RWPE2 (cell line): ENCODE data around the gene CRYAB.
A peak's percentile ranks its signal among the peaks of the same experiment; 100 is the strongest.

Source experiments
- ATAC-seq: fragments of 200-7000 bp; cut with Tn5 transposase; 3 replicates; pipeline ENCODE4 v1.9.1; 2021; ENCODE audit warnings: low read depth
- DNase-seq: peaks from one replicate; pipeline ENCODE4 v3.0.0-alpha.2; 2020; ENCODE audit warnings: low spot score
- H3K27ac ChIP-seq: fragments of 450-650 bp; 2 replicates; pipeline ENCODE4 v1.5.1; 2017; ENCODE audit warnings: mild to moderate bottlenecking; ENCODE audit not compliant: poor library complexity, severe bottlenecking
- H3K27me3 ChIP-seq: fragments of 250-450 bp; sonication (Bioruptor Pico); 2 replicates; pipeline ENCODE4 v1.5.1; 2021; ENCODE audit warnings: mild to moderate bottlenecking, moderate library complexity; ENCODE audit not compliant: insufficient read depth, poor library complexity, severe bottlenecking
- H3K36me3 ChIP-seq: fragments of 250-450 bp; sonication (Bioruptor Pico); 2 replicates; pipeline ENCODE4 v1.5.1; 2020; ENCODE audit warnings: low read depth, mild to moderate bottlenecking, moderate library complexity
- H3K4me1 ChIP-seq: fragments of 250-450 bp; sonication (Bioruptor Pico); 2 replicates; pipeline ENCODE4 v1.5.1; 2021; ENCODE audit warnings: mild to moderate bottlenecking, moderate library complexity; ENCODE audit not compliant: insufficient read depth, poor library complexity, severe bottlenecking
- H3K4me3 ChIP-seq: fragments of 250-450 bp; sonication (Bioruptor Pico); 2 replicates; pipeline ENCODE4 v1.5.1; 2021; ENCODE audit warnings: mild to moderate bottlenecking, moderate library complexity; ENCODE audit not compliant: severe bottlenecking
- H3K9me3 ChIP-seq: fragments of 250-450 bp; sonication (Bioruptor Pico); 2 replicates; pipeline ENCODE4 v1.5.1; 2021; ENCODE audit warnings: mild to moderate bottlenecking, moderate library complexity; ENCODE audit not compliant: severe bottlenecking
- CTCF ChIP-seq: fragments of 450-650 bp; IDR thresholded peaks from one replicate; pipeline ENCODE4 v1.5.1; 2017; ENCODE audit warnings: mild to moderate bottlenecking, moderate library complexity; ENCODE audit not compliant: poor library complexity, severe bottlenecking

Gene CRYAB

GRCh38 chr11:111926505-111927391, 15.2 kb upstream of the CRYAB start:
- ATAC-seq (peak; percentile 93), DNase-seq (peak; percentile 95)
- no peaks in the 10 kb centered on the region for H3K27me3 ChIP-seq

GRCh38 chr11:111925953-111926352, 14.4 kb upstream of the CRYAB start:
- Histone ChIP-seq H3K27me3 (no peaks in the 10 kb centered on the region), H3K4me1 (peaks cover 6% of the 10 kb centered on the region), H3K9me3 (no peaks in the 10 kb centered on the region), H3K27ac (peak overlapping the region; percentile 22), H3K36me3 (no peaks in the 10 kb centered on the region), H3K4me3 (no peak overlapping the region)
- ATAC-seq (no peak), DNase-seq (no peak)
- TF ChIP-seq CTCF: no peak

More at GRCh38 chr11:111926505-111927391, 15.2 kb upstream of the CRYAB start:
- no peak for TF ChIP-seq CTCF
- H3K4me3 ChIP-seq: peak overlapping the region; percentile 31
- no peaks in the 10 kb centered on the region for H3K36me3 ChIP-seq
- H3K9me3 ChIP-seq: no peaks in the 10 kb centered on the region
- H3K4me1 ChIP-seq: peaks cover 6% of the 10 kb centered on the region
- H3K27ac ChIP-seq: peak overlapping the region; percentile 22

- no peak for TF ChIP-seq CTCF
- no peak overlapping the region for H3K27ac ChIP-seq
- H3K4me1 ChIP-seq: peaks cover 6% of the 10 kb centered on the region
- H3K9me3 ChIP-seq: no peaks in the 10 kb centered on the region
- ATAC-seq: no peak
- DNase-seq: no peak
- no peak overlapping the region for H3K4me3 ChIP-seq
- no peaks in the 10 kb centered on the region for H3K27me3 ChIP-seq
- H3K36me3 ChIP-seq: no peaks in the 10 kb centered on the region
Observed at GRCh38 chr11:111923951-111924350, 12.4 kb upstream of the CRYAB start.

GRCh38 chr11:111923351-111923788, 11.8 kb upstream of the CRYAB start:
- ATAC-seq (no peak), DNase-seq (no peak)
- H3K27me3 ChIP-seq: no peaks in the 10 kb centered on the region
- no peaks in the 10 kb centered on the region for H3K36me3 ChIP-seq
- no peak overlapping the region for H3K4me3 ChIP-seq
- peaks cover 9% of the 10 kb centered on the region for H3K4me1 ChIP-seq
- TF ChIP-seq CTCF: no peak
- no peaks in the 10 kb centered on the region for H3K9me3 ChIP-seq
- H3K27ac ChIP-seq: no peak overlapping the region

GRCh38 chr11:111922803-111923202, 11.2 kb upstream of the CRYAB start:
- Histone ChIP-seq H3K4me1 (peaks cover 11% of the 10 kb centered on the region), H3K27me3 (no peaks in the 10 kb centered on the region), H3K9me3 (no peaks in the 10 kb centered on the region), H3K4me3 (no peak overlapping the region), H3K36me3 (no peaks in the 10 kb centered on the region), H3K27ac (no peak overlapping the region)
- ATAC-seq (no peak), DNase-seq (no peak)
- TF ChIP-seq CTCF: no peak
